ENCODE data around the gene SPAG5. TPM values are rescaled to one million over a fixed set of nuclear protein-coding genes. Genes with fewer than 3 reads are reported as not detected.

SPAG5 gene
- total and polyA plus RNA-seq, 2 experiments from 2014 or later: 99.6 to 104 TPM

- no peak for TF ChIP-seq REST (IDR thresholded peaks at IDR 0.05; ENCODE audit: unreplicated experiment)
- no peak for TF ChIP-seq ZNF114 (CRISPR knock-in tag; IDR thresholded peaks at IDR 0.05)
- TF ChIP-seq CTCF (conservative IDR thresholded peaks at IDR 0.05; ENCODE audit: low read depth in 2 of 2): no peak
- TF ChIP-seq EZH2 (IDR thresholded peaks at IDR 0.05; ENCODE audit: low read depth, unreplicated experiment): no peak
- TF ChIP-seq POLR2AphosphoS5 (IDR thresholded peaks at IDR 0.05; ENCODE audit: low read depth): no peak
- no peak for TF ChIP-seq ETS1 (IDR thresholded peaks at IDR 0.05)
- no peak for TF ChIP-seq EZH2phosphoT487 (IDR thresholded peaks at IDR 0.05; ENCODE audit: unreplicated experiment)
These were observed 47.4 kb upstream of the SPAG5 start (continued) for GRCh38 chr17:28646039-28646754.

GRCh38 chr17:28645576-28645939 lies 46.7 kb upstream of the SPAG5 start:
- Histone ChIP-seq H3K79me2 (replicated peaks; ENCODE audit: insufficient read depth) (peaks cover 35% of the 10 kb centered on the region), H3K4me1 (ENCODE audit: insufficient read depth) (peaks cover 11% of the 10 kb centered on the region; the same call in 1 of the 2 replicates), H3K36me3 (ENCODE audit: insufficient read depth) (peaks cover 29% of the 10 kb centered on the region), H3K27me3 (ENCODE audit: insufficient read depth) (no peaks in the 10 kb centered on the region), H3K27ac (ENCODE audit: low read depth) (peak overlapping the region; percentile 43), H3F3A (replicated peaks; ENCODE audit: low read depth) (peaks cover 18% of the 10 kb centered on the region; the same call in 1 of the 2 replicates), H3K4me2 (peak overlapping the region; percentile 72), H4K20me1 (replicated peaks; ENCODE audit: insufficient read depth) (peaks cover 21% of the 10 kb centered on the region), H3K9me2 (ENCODE audit: insufficient read depth) (no peaks in the 10 kb centered on the region), H2AFZ (peak overlapping the region; percentile 75), H3K4me3 (peak overlapping the region; percentile 94)
- Mint-ChIP-seq H3K9me3 (no peaks in the 10 kb centered on the region), H3K4me1 (peaks cover 22% of the 10 kb centered on the region), H3K27ac (peak overlapping the region; percentile 92), H3K27me3 (ENCODE audit: insufficient read depth, low read depth, poor library complexity) (peaks cover 9% of the 10 kb centered on the region), H3K36me3 (ENCODE audit: low read depth) (peaks cover 60% of the 10 kb centered on the region), H3K4me3 (peak overlapping the region; percentile 91)
- DNase-seq (ENCODE audit: low spot score) (no peak), ATAC-seq (no peak)
- no peak for TF ChIP-seq JUNB (IDR thresholded peaks at IDR 0.05; ENCODE audit: unreplicated experiment)
- no peak for TF ChIP-seq ETS1 (IDR thresholded peaks at IDR 0.05)
- TF ChIP-seq REST (IDR thresholded peaks at IDR 0.05; ENCODE audit: unreplicated experiment): no peak
- no peak for TF ChIP-seq ZNF331 (CRISPR knock-in tag; IDR thresholded peaks at IDR 0.05; ENCODE audit: low read depth)
- no peak for TF ChIP-seq POLR2AphosphoS5 (IDR thresholded peaks at IDR 0.05; ENCODE audit: low read depth)
- TF ChIP-seq STAT1 (IDR thresholded peaks at IDR 0.05; ENCODE audit: unreplicated experiment): no peak
- no peak for TF ChIP-seq EZH2phosphoT487 (IDR thresholded peaks at IDR 0.05; ENCODE audit: unreplicated experiment)
- TF ChIP-seq ZNF114 (CRISPR knock-in tag; IDR thresholded peaks at IDR 0.05): no peak

Data from GM23338 (cell line).